Stomach smooth muscle (tissue), 2 donors: ENCODE measurements around the gene PDCD5.

Experiments
- H3K27ac ChIP-seq: one replicate; pipeline ENCODE4 v1.7.0; 2013; ENCODE audit warnings: mild to moderate bottlenecking, low read length, inconsistent platforms
- H3K27me3 ChIP-seq, 2 donors: one replicate each; pipeline ENCODE4 v1.7.0; 2013; ENCODE audit warnings: low read length in 2 of 2; ENCODE audit not compliant: insufficient read depth in 2 of 2, control insufficient read depth in 1 of 2
- H3K36me3 ChIP-seq, 2 donors: one replicate each; pipeline ENCODE4 v1.7.0; 2013; ENCODE audit warnings: low read length in 2 of 2; ENCODE audit not compliant: control insufficient read depth in 2 of 2, insufficient read depth in 2 of 2
- H3K4me1 ChIP-seq: one replicate; pipeline ENCODE4 v1.7.0; 2013; ENCODE audit warnings: low read length; ENCODE audit not compliant: control insufficient read depth, insufficient read depth
- H3K4me3 ChIP-seq, 2 donors: one replicate each; pipeline ENCODE4 v1.7.0; 2013; ENCODE audit warnings: low read length in 2 of 2
- H3K9ac ChIP-seq, 2 donors: one replicate each; pipeline ENCODE4 v1.7.0; 2013; ENCODE audit warnings: low read length in 2 of 2, mild to moderate bottlenecking in 1 of 2
- H3K9me3 ChIP-seq, 2 donors: one replicate each; pipeline ENCODE4 v1.7.0; 2013; ENCODE audit warnings: low read length in 2 of 2; ENCODE audit not compliant: control insufficient read depth in 2 of 2
- donor health status: healthy.
- donor health status: Pancreatic carcinoma.

Gene PDCD5

DNA sequence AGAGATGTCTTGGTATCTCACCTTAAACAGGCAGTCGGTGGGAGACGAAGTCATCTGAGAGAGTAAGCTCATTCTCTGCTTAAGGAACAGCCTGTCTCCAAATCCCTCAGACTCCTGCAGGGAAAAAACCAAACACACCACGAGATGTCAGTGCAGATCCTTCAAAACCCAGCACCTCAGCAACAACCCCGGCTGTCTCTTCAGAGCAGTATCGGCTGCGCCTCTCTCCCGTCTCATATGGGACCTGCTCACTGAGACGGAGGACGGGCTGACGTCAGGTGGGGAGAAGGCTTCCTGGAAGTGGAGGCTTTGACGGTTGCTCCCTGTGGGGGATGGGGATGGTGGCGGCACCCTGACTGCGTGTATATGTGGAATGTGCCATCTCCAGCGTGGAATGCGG lies 50.4 kb downstream of the PDCD5 start:
- no peak overlapping the region for H3K9ac ChIP-seq
- no peak overlapping the region for H3K4me3 ChIP-seq
- no peaks in the 10 kb centered on the region for H3K27me3 ChIP-seq
- H3K36me3 ChIP-seq: peaks cover 38 to 52% of the 10 kb centered on the region in 2 donors
- no peaks in the 10 kb centered on the region for H3K9me3 ChIP-seq
- no peaks in the 10 kb centered on the region for H3K4me1 ChIP-seq
- no peak overlapping the region for H3K27ac ChIP-seq
